Cardiac muscle cell (in vitro differentiated cells and primary cell): ENCODE measurements around the gene FBLN1. TPM values are rescaled to one million over a fixed set of nuclear protein-coding genes. Genes with fewer than 3 reads are reported as not detected.
A peak's percentile ranks its signal among the peaks of the same experiment; 100 is the strongest.

Experiments used
- DNase-seq, 2 donors: peaks; one replicate each; pipeline versions ENCODE4 v3.0.0 to v3.0.0-alpha.2; 2010 to 2017; ENCODE audit warnings: low read depth in 1 of 2, low spot score in 1 of 2
- H3K27ac ChIP-seq: fragments of 200-600 bp; sonication (generic); 2 replicates; pipeline ENCODE4 v1.5.1; 2016
- H3K27me3 ChIP-seq: fragments of 200-600 bp; sonication (generic); 2 replicates; pipeline ENCODE4 v1.6.0; 2016; ENCODE audit warnings: control low read depth
- H3K36me3 ChIP-seq: fragments of 200-600 bp; sonication (generic); 2 replicates; pipeline ENCODE4 v1.5.1; 2016; ENCODE audit warnings: control low read depth
- H3K4me1 ChIP-seq: fragments of 200-600 bp; sonication (generic); 2 replicates; pipeline ENCODE4 v1.8.1; 2017; ENCODE audit warnings: low read depth, mild to moderate bottlenecking, mixed run types
- H3K4me3 ChIP-seq: fragments of 200-600 bp; sonication (generic); 2 replicates; pipeline ENCODE4 v1.5.1; 2016; ENCODE audit warnings: mild to moderate bottlenecking
- H3K9me3 ChIP-seq: fragments of 200-600 bp; sonication (generic); 2 replicates; pipeline ENCODE4 v1.5.1; 2017; ENCODE audit warnings: low read depth, mild to moderate bottlenecking, control low read depth
- polyA plus RNA-seq: library from polyadenylated mRNA; unstranded; fragments of >200 nt; fragmentation: Nextera tagmentation; extraction: Ambion mirVana; gene quantifications from 2 replicates; pipeline ENCODE4 v1.2.1, GENCODE V29; 2016
- total RNA-seq: library from RNA; depleted of rRNA; stranded (reverse); fragments of >200 nt; gene quantifications from 2 replicates; pipeline ENCODE4 v1.2.3, GENCODE V29; 2016
- TF ChIP-seq, protein P1 (sequence below): IDR thresholded peaks from 2 replicates; pipeline ENCODE4 v1.5.1; 2012; ENCODE audit warnings: low read depth, mild to moderate bottlenecking, low read length

The FBLN1 gene
- total and polyA plus RNA-seq, 2 experiments from 2014 or later: 53.8 to 55.7 TPM

DNA sequence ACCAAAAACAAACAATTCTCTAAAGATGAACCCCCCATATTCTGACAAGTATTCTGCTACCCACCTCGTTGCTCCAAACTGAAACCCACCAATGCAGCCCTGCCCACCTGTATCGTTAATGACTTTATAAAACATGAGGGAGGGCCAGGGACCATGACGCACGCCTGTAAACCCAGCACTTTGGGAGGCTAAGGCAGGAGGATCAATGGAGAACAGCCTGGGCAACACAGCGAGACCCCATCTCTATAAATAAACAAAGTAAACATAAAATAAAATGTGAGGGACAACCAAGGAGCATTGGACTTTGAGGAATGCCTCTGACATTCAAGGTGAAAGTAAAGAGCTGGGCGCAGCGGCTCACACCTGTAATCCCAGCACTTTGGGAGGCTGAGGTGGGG, 129.2 kb downstream of the FBLN1 start:
- TF ChIP-seq, protein P1, sequence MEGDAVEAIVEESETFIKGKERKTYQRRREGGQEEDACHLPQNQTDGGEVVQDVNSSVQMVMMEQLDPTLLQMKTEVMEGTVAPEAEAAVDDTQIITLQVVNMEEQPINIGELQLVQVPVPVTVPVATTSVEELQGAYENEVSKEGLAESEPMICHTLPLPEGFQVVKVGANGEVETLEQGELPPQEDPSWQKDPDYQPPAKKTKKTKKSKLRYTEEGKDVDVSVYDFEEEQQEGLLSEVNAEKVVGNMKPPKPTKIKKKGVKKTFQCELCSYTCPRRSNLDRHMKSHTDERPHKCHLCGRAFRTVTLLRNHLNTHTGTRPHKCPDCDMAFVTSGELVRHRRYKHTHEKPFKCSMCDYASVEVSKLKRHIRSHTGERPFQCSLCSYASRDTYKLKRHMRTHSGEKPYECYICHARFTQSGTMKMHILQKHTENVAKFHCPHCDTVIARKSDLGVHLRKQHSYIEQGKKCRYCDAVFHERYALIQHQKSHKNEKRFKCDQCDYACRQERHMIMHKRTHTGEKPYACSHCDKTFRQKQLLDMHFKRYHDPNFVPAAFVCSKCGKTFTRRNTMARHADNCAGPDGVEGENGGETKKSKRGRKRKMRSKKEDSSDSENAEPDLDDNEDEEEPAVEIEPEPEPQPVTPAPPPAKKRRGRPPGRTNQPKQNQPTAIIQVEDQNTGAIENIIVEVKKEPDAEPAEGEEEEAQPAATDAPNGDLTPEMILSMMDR: no peak
- Histone ChIP-seq H3K36me3 (no peaks in the 10 kb centered on the region), H3K9me3 (no peaks in the 10 kb centered on the region), H3K27ac (no peak overlapping the region), H3K4me3 (no peak overlapping the region), H3K27me3 (peaks cover 73% of the 10 kb centered on the region), H3K4me1 (no peaks in the 10 kb centered on the region)
- DNase-seq: no peak

DNA sequence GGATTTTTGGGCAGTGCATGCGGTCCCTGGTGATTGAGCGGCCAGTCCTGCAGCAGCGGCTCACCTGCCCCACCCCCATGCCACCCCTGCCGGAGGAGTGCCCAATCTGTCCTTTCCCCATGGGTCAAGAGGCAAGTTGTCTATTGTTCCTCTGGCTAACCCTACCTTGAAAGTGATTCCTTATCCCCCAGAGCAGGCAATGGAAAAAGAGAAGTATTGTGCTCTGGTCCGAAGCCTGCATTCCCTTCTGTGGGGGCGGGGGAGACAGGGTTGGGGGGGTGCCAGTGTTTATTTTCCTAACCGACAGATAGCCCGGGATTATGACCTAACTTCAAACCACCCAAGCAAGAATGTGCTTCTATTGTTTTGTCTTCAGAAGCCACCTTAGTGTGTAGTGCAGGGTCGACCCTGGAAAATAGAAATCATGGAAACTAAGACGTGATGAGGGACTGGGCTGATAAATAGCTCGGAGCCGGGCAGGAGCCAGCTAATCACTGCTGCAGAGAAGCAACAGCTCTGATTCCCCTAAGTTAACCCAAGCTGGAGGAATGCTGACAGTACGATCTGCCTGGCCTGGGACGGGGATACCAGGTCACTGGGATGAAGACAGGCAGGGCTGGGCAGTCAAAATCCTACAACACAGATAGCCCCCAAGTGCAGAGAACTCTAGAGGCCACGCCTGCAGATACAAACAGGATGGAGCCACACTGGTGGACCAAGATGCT, 130.3 kb downstream of the FBLN1 start:
- Histone ChIP-seq H3K4me3 (no peak overlapping the region), H3K9me3 (no peaks in the 10 kb centered on the region), H3K4me1 (no peaks in the 10 kb centered on the region), H3K36me3 (no peaks in the 10 kb centered on the region), H3K27ac (no peak overlapping the region), H3K27me3 (peaks cover 83% of the 10 kb centered on the region)
- peak; percentile 35 to 67 for DNase-seq
- TF ChIP-seq, protein P1: no peak

DNA sequence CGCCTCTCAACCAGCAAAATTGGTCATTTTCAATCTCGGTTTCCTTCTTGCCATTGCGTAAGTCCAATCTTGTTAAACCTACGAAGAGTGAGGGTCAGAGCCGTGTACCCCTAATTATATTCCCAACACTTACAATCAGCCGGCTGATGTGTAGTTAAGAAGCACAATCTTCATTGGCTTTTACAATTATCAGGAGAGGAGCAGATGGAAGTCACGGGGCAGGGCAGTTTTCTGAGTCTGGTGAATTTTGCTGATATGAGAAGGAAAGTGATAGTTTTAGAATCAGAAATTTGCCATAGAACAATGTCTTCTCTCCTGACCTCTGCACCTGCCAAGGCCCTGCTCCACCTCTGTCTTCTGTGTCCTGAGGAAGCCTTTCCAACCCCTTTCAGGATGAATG, 134.0 kb downstream of the FBLN1 start:
- TF ChIP-seq, protein P1: no peak
- Histone ChIP-seq H3K4me1 (no peaks in the 10 kb centered on the region), H3K27me3 (peaks cover 94% of the 10 kb centered on the region), H3K4me3 (no peak overlapping the region), H3K36me3 (no peaks in the 10 kb centered on the region), H3K9me3 (no peaks in the 10 kb centered on the region), H3K27ac (no peak overlapping the region)
- DNase-seq: no peak

DNA sequence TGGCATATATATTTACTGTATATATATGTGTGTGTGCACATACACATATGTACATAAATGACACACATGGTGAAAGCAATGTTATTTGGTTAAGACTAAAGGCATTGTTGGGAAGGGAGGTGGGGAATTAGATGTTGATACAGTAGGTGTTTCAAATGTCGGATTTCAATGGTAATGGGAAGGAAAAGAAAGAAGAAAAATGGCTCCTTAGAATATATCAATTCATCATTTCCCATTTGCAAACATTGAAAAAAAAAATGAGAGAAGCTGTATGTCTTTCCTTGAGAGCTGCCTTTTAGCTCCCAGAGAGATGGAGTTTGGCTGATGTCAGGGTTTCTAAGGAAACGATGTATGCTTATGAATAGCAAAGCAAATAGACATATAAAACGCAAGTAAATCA, 135.5 kb downstream of the FBLN1 start:
- no peaks in the 10 kb centered on the region for H3K9me3 ChIP-seq
- DNase-seq: no peak
- no peaks in the 10 kb centered on the region for H3K4me1 ChIP-seq
- no peaks in the 10 kb centered on the region for H3K36me3 ChIP-seq
- TF ChIP-seq, protein P1: no peak
- H3K27ac ChIP-seq: no peak overlapping the region
- no peak overlapping the region for H3K4me3 ChIP-seq
- peaks cover 94% of the 10 kb centered on the region for H3K27me3 ChIP-seq

GRCh38 chr22:45638834-45639746, 136.4 kb downstream of the FBLN1 start:
- TF ChIP-seq, protein P1: peak; percentile 14
- DNase-seq: peak in 1 of 2 donors; percentile 77
- Histone ChIP-seq H3K9me3 (no peaks in the 10 kb centered on the region), H3K36me3 (no peaks in the 10 kb centered on the region), H3K4me1 (no peaks in the 10 kb centered on the region), H3K27ac (no peak overlapping the region), H3K27me3 (peaks cover 97% of the 10 kb centered on the region), H3K4me3 (no peak overlapping the region)
